HEK293 (cell line): ENCODE data around the gene APOB.

Experiments used
- SCRT1 ChIP-seq: fragments of 450-650 bp; formaldehyde crosslinking; IDR thresholded peaks from 2 replicates; pipeline ENCODE4 v1.5.1; 2016; ENCODE audit warnings: missing biosample characterization, missing genetic modification characterization, borderline replicate concordance
- ZNF175 ChIP-seq: fragments of 450-650 bp; formaldehyde crosslinking; IDR thresholded peaks from 2 replicates; pipeline ENCODE4 v1.5.1; 2016; ENCODE audit warnings: missing biosample characterization, missing genetic modification characterization
- ZNF302 ChIP-seq: fragments of 450-650 bp; formaldehyde crosslinking; IDR thresholded peaks from 2 replicates; pipeline ENCODE4 v1.5.1; 2016; ENCODE audit warnings: missing biosample characterization, missing genetic modification characterization, low read depth
- ZNF426 ChIP-seq: fragments of 450-650 bp; formaldehyde crosslinking; IDR thresholded peaks from 2 replicates; pipeline ENCODE4 v1.5.1; 2017; ENCODE audit warnings: missing biosample characterization, missing genetic modification characterization, mild to moderate bottlenecking, inconsistent platforms, moderate library complexity
- ZNF558 ChIP-seq: fragments of 450-650 bp; formaldehyde crosslinking; IDR thresholded peaks from 2 replicates; pipeline ENCODE4 v1.5.1; 2016; ENCODE audit warnings: missing biosample characterization, missing genetic modification characterization
- ZNF707 ChIP-seq: fragments of 450-650 bp; formaldehyde crosslinking; IDR thresholded peaks from 2 replicates; pipeline ENCODE4 v1.5.1; 2016; ENCODE audit warnings: missing biosample characterization, missing genetic modification characterization
- TF ChIP-seq, protein P1 (sequence below): fragments of 450-650 bp; formaldehyde crosslinking; IDR thresholded peaks from 2 replicates; pipeline ENCODE4 v1.5.1; 2016; ENCODE audit warnings: missing biosample characterization, missing genetic modification characterization
- TF ChIP-seq, protein P2 (sequence below): fragments of 450-650 bp; formaldehyde crosslinking; IDR thresholded peaks from 2 replicates; pipeline ENCODE4 v1.5.1; 2016; ENCODE audit warnings: missing biosample characterization, missing genetic modification characterization
- TF ChIP-seq, protein P3 (sequence below): fragments of 450-650 bp; formaldehyde crosslinking; conservative IDR thresholded peaks from 2 replicates; pipeline ENCODE4 v1.5.1; 2016; ENCODE audit warnings: low read depth, missing biosample characterization, missing genetic modification characterization
- TF ChIP-seq, protein P4 (sequence below): fragments of 450-650 bp; formaldehyde crosslinking; IDR thresholded peaks from 2 replicates; pipeline ENCODE4 v1.5.1; 2017; ENCODE audit warnings: missing biosample characterization, missing genetic modification characterization
- TF ChIP-seq, protein P5 (sequence below): fragments of 450-650 bp; IDR thresholded peaks from 2 replicates; pipeline ENCODE4 v1.5.1; 2018; ENCODE audit warnings: missing biosample characterization, missing genetic modification characterization

- TF ChIP-seq, protein P1, sequence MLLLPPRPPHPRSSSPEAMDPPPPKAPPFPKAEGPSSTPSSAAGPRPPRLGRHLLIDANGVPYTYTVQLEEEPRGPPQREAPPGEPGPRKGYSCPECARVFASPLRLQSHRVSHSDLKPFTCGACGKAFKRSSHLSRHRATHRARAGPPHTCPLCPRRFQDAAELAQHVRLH (tag by site-specific recombination) = no peak
- TF ChIP-seq, protein P2, sequence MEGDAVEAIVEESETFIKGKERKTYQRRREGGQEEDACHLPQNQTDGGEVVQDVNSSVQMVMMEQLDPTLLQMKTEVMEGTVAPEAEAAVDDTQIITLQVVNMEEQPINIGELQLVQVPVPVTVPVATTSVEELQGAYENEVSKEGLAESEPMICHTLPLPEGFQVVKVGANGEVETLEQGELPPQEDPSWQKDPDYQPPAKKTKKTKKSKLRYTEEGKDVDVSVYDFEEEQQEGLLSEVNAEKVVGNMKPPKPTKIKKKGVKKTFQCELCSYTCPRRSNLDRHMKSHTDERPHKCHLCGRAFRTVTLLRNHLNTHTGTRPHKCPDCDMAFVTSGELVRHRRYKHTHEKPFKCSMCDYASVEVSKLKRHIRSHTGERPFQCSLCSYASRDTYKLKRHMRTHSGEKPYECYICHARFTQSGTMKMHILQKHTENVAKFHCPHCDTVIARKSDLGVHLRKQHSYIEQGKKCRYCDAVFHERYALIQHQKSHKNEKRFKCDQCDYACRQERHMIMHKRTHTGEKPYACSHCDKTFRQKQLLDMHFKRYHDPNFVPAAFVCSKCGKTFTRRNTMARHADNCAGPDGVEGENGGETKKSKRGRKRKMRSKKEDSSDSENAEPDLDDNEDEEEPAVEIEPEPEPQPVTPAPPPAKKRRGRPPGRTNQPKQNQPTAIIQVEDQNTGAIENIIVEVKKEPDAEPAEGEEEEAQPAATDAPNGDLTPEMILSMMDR (tag by site-specific recombination) = no peak
- no peak for TF ChIP-seq ZNF558
- TF ChIP-seq, protein P3, sequence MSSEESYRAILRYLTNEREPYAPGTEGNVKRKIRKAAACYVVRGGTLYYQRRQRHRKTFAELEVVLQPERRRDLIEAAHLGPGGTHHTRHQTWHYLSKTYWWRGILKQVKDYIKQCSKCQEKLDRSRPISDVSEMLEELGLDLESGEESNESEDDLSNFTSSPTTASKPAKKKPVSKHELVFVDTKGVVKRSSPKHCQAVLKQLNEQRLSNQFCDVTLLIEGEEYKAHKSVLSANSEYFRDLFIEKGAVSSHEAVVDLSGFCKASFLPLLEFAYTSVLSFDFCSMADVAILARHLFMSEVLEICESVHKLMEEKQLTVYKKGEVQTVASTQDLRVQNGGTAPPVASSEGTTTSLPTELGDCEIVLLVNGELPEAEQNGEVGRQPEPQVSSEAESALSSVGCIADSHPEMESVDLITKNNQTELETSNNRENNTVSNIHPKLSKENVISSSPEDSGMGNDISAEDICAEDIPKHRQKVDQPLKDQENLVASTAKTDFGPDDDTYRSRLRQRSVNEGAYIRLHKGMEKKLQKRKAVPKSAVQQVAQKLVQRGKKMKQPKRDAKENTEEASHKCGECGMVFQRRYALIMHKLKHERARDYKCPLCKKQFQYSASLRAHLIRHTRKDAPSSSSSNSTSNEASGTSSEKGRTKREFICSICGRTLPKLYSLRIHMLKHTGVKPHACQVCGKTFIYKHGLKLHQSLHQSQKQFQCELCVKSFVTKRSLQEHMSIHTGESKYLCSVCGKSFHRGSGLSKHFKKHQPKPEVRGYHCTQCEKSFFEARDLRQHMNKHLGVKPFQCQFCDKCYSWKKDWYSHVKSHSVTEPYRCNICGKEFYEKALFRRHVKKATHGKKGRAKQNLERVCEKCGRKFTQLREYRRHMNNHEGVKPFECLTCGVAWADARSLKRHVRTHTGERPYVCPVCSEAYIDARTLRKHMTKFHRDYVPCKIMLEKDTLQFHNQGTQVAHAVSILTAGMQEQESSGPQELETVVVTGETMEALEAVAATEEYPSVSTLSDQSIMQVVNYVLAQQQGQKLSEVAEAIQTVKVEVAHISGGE (tag by site-specific recombination) = no peak
- TF ChIP-seq, protein P4, sequence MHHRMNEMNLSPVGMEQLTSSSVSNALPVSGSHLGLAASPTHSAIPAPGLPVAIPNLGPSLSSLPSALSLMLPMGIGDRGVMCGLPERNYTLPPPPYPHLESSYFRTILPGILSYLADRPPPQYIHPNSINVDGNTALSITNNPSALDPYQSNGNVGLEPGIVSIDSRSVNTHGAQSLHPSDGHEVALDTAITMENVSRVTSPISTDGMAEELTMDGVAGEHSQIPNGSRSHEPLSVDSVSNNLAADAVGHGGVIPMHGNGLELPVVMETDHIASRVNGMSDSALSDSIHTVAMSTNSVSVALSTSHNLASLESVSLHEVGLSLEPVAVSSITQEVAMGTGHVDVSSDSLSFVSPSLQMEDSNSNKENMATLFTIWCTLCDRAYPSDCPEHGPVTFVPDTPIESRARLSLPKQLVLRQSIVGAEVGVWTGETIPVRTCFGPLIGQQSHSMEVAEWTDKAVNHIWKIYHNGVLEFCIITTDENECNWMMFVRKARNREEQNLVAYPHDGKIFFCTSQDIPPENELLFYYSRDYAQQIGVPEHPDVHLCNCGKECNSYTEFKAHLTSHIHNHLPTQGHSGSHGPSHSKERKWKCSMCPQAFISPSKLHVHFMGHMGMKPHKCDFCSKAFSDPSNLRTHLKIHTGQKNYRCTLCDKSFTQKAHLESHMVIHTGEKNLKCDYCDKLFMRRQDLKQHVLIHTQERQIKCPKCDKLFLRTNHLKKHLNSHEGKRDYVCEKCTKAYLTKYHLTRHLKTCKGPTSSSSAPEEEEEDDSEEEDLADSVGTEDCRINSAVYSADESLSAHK (tag by site-specific recombination) = no peak
- TF ChIP-seq ZNF175 (tag by site-specific recombination) = no peak
- no peak for TF ChIP-seq SCRT1
- no peak for TF ChIP-seq ZNF707
- no peak for TF ChIP-seq ZNF426 (tag by site-specific recombination)
- no peak for TF ChIP-seq ZNF302 (tag by site-specific recombination)
- TF ChIP-seq, protein P5, sequence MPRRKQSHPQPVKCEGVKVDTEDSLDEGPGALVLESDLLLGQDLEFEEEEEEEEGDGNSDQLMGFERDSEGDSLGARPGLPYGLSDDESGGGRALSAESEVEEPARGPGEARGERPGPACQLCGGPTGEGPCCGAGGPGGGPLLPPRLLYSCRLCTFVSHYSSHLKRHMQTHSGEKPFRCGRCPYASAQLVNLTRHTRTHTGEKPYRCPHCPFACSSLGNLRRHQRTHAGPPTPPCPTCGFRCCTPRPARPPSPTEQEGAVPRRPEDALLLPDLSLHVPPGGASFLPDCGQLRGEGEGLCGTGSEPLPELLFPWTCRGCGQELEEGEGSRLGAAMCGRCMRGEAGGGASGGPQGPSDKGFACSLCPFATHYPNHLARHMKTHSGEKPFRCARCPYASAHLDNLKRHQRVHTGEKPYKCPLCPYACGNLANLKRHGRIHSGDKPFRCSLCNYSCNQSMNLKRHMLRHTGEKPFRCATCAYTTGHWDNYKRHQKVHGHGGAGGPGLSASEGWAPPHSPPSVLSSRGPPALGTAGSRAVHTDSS = no peak
Measured at GRCh38 chr2:20986024-20986939, 57.6 kb downstream of the APOB start.
